CD4-positive, alpha-beta T cell treated with Interleukin-2 at 100 ng/mL for 4 hours (primary cell): Measurements from ENCODE around the gene HMGA1.
"Not testable (repeated sequence)": the region's sequence is repeated elsewhere in the genome, so short reads cannot be mapped to it uniquely, and the experiment has no call there.

ENCODE experiments used
- DNase-seq: peaks from one replicate; pipeline ENCODE4 v3.0.0-alpha.2; 2020; ENCODE audit warnings: low spot score

Gene HMGA1

GRCh38 chr6:34260576-34261267, 24.0 kb downstream of the HMGA1 start:
- DNase-seq, result no peak

GRCh38 chr6:34263484-34263883, 26.8 kb downstream of the HMGA1 start:
- DNase-seq, result not testable (repeated sequence)

GRCh38 chr6:34267746-34268145, 31.1 kb downstream of the HMGA1 start:
- DNase-seq, result no peak

- not testable (repeated sequence) for DNase-seq
These were observed 32.5 kb downstream of the HMGA1 start for GRCh38 chr6:34269132-34269531.

- DNase-seq, result not testable (repeated sequence)
These were observed 33.1 kb downstream of the HMGA1 start for GRCh38 chr6:34269658-34270341.

- DNase-seq, result no peak
These were observed 35.6 kb downstream of the HMGA1 start for GRCh38 chr6:34272013-34272926.

- no peak for DNase-seq
These were observed 36.7 kb downstream of the HMGA1 start for GRCh38 chr6:34273242-34273805.

- no peak for DNase-seq
These were observed 37.5 kb downstream of the HMGA1 start for GRCh38 chr6:34274129-34274528.

- no peak for DNase-seq
These were observed 38.6 kb downstream of the HMGA1 start for GRCh38 chr6:34275128-34275804.

GRCh38 chr6:34276191-34276590, 39.5 kb downstream of the HMGA1 start:
- no peak for DNase-seq

- DNase-seq, result no peak
These were observed 40.4 kb downstream of the HMGA1 start for GRCh38 chr6:34276881-34277762.

GRCh38 chr6:34277763-34278112, 41.1 kb downstream of the HMGA1 start:
- DNase-seq, result no peak

GRCh38 chr6:34278833-34279232, 42.2 kb downstream of the HMGA1 start:
- no peak for DNase-seq

- no peak for DNase-seq
These were observed 43.5 kb downstream of the HMGA1 start for GRCh38 chr6:34280216-34280615.

GRCh38 chr6:34281702-34282334, 45.1 kb downstream of the HMGA1 start:
- no peak for DNase-seq

- no peak for DNase-seq
These were observed 48.1 kb downstream of the HMGA1 start for GRCh38 chr6:34284563-34285447.

- no peak for DNase-seq
These were observed 48.9 kb downstream of the HMGA1 start for GRCh38 chr6:34285448-34286164.

- DNase-seq, result no peak
These were observed 51.9 kb downstream of the HMGA1 start for GRCh38 chr6:34288581-34288980.

- no peak for DNase-seq
These were observed 52.5 kb downstream of the HMGA1 start for GRCh38 chr6:34289137-34289536.
